HepG2 (cell line): ENCODE data around the gene GPN1. TPM values are rescaled to one million over a fixed set of nuclear protein-coding genes. Genes with fewer than 3 reads are reported as not detected.

Source experiments
- ATF1 ChIP-seq: IDR thresholded peaks from 2 replicates; pipeline ENCODE4 v1.6.1; 2016; ENCODE audit warnings: mild to moderate bottlenecking, control low read depth
- ATM ChIP-seq: fragments of 450-650 bp; IDR thresholded peaks from 2 replicates; pipeline ENCODE4 v1.7.1; 2017; ENCODE audit warnings: mild to moderate bottlenecking, borderline replicate concordance
- CHCHD3 ChIP-seq: sonication (generic); formaldehyde crosslinking; IDR thresholded peaks from 2 replicates; pipeline ENCODE4 v1.8.0; 2022; ENCODE audit warnings: mild to moderate bottlenecking, missing genetic modification reagents, moderate library complexity
- HMGXB4 ChIP-seq, 2 experiments: sonication (generic) in 1 of 2; formaldehyde crosslinking in 1 of 2; IDR thresholded peaks; 2 replicates each; pipeline versions ENCODE4 v1.4.0 to v1.6.1; 2018 to 2020; ENCODE audit warnings: missing genetic modification reagents in 2 of 2, borderline replicate concordance in 1 of 2, low read depth in 1 of 2, mild to moderate bottlenecking in 1 of 2, missing biosample characterization in 1 of 2
- NONO ChIP-seq, 2 experiments: fragments of 450-650 bp in 1 of 2; sonication (generic) in 1 of 2; formaldehyde crosslinking in 1 of 2; IDR thresholded peaks in 1 of 2; conservative IDR thresholded peaks in 1 of 2; 2 replicates each; pipeline versions ENCODE4 v1.6.1 to v1.8.0; 2017 to 2022; ENCODE audit warnings: mild to moderate bottlenecking in 1 of 2, missing genetic modification reagents in 1 of 2, moderate library complexity in 1 of 2
- PRPF4 ChIP-seq: fragments of 200-400 bp; formaldehyde crosslinking; IDR thresholded peaks from 2 replicates; pipeline ENCODE4 v1.6.1; 2016; ENCODE audit warnings: low read length, low read depth; ENCODE audit not compliant: poor library complexity, severe bottlenecking
- RXRB ChIP-seq: IDR thresholded peaks from 2 replicates; pipeline ENCODE4 v1.6.1; 2016; ENCODE audit warnings: borderline replicate concordance, missing genetic modification reagents, missing compliant biosample characterization
- SIX4 ChIP-seq: sonication (generic); formaldehyde crosslinking; IDR thresholded peaks from 2 replicates; pipeline ENCODE4 v1.4.0; 2020; ENCODE audit warnings: missing genetic modification reagents
- TEAD3 ChIP-seq: optimal IDR thresholded peaks from 2 replicates; pipeline ENCODE3; 2016; ENCODE audit warnings: borderline replicate concordance
- TFAP4 ChIP-seq: sonication (generic); IDR thresholded peaks from 2 replicates; pipeline ENCODE4 v1.6.1; 2016; ENCODE audit warnings: low read depth, borderline replicate concordance
- ZFY ChIP-seq: sonication (generic); formaldehyde crosslinking; IDR thresholded peaks from 2 replicates; pipeline ENCODE4 v1.4.0; 2020; ENCODE audit warnings: missing genetic modification reagents
- ZHX2 ChIP-seq, 2 experiments: sonication (generic) in 1 of 2; formaldehyde crosslinking in 1 of 2; IDR thresholded peaks; 2 replicates each; pipeline versions ENCODE4 v1.6.1 to v1.9.0; 2014 to 2022; ENCODE audit warnings: antibody characterized with exemption in 1 of 2, borderline replicate concordance in 1 of 2, inconsistent platforms in 1 of 2, low read depth in 1 of 2, missing genetic modification reagents in 1 of 2
- ZNF343 ChIP-seq: sonication (generic); formaldehyde crosslinking; IDR thresholded peaks from 2 replicates; pipeline ENCODE4 v1.4.0; 2020; ENCODE audit warnings: mild to moderate bottlenecking, missing genetic modification reagents
- ZNF550 ChIP-seq: sonication (generic); formaldehyde crosslinking; IDR thresholded peaks from 2 replicates; pipeline ENCODE4 v1.4.0; 2020; ENCODE audit warnings: mild to moderate bottlenecking, missing genetic modification reagents, borderline replicate concordance
- ZNF563 ChIP-seq: sonication (generic); formaldehyde crosslinking; IDR thresholded peaks from 2 replicates; pipeline ENCODE4 v1.8.0; 2022; ENCODE audit warnings: mild to moderate bottlenecking, moderate library complexity, missing genetic modification reagents
- ZNF670 ChIP-seq: sonication (generic); formaldehyde crosslinking; IDR thresholded peaks from 2 replicates; pipeline ENCODE4 v1.8.0; 2022; ENCODE audit warnings: mild to moderate bottlenecking, missing genetic modification reagents, borderline replicate concordance
- ZNF780A ChIP-seq: sonication (generic); formaldehyde crosslinking; IDR thresholded peaks from 2 replicates; pipeline ENCODE4 v1.8.0; 2022; ENCODE audit warnings: mild to moderate bottlenecking, missing genetic modification reagents, moderate library complexity
- ZSCAN12 ChIP-seq: sonication (generic); formaldehyde crosslinking; IDR thresholded peaks from 2 replicates; pipeline ENCODE4 v1.9.0; 2021; ENCODE audit warnings: mild to moderate bottlenecking, missing genetic modification reagents
- ZZZ3 ChIP-seq: sonication (generic); formaldehyde crosslinking; IDR thresholded peaks from 2 replicates; pipeline ENCODE4 v1.4.0; 2020; ENCODE audit warnings: missing genetic modification reagents, mild to moderate bottlenecking, borderline replicate concordance
- polyA plus RNA-seq, 8 experiments: library from polyadenylated mRNA; depleted of rRNA in 3 of 8; stranded (reverse) in 7 of 8; unstranded in 1 of 8; fragments of >200 nt; fragmentation: Illumina TruSeq in 4 of 8; extraction: Trizol in 4 of 8; gene quantifications; 2 replicates each; pipeline versions ENCODE4 v1.2.1 to v1.2.3, GENCODE V29; 2011 to 2016; ENCODE audit warnings: low read depth in 4 of 8, missing spikeins in 1 of 8, mixed read lengths in 1 of 8; ENCODE audit not compliant: insufficient read depth in 1 of 8
- total RNA-seq, 5 experiments: library from RNA; depleted of rRNA; stranded (reverse); fragments of >200 nt; fragmentation: Illumina TruSeq; extraction: Trizol; gene quantifications; 2 replicates each; pipeline ENCODE4 v1.2.3, GENCODE V29; 2016; ENCODE audit warnings: low read depth in 1 of 5

The GPN1 gene
- total and polyA plus RNA-seq, 2 of the 13 experiments (the other 11 are each of a cell fraction or from before 2014, with no cell fraction given), result 54.5 to 62.7 TPM

- peak; percentile 81 for TF ChIP-seq ZHX2 (IDR thresholded peaks at IDR 0.05; ENCODE audit: low read depth)
- TF ChIP-seq ZHX2 (CRISPR knock-in tag; IDR thresholded peaks at IDR 0.05; ENCODE audit: borderline replicate concordance), result peak; percentile 91
- peak; percentile 71; the same call in 1 of the 2 replicates for TF ChIP-seq ZNF563 (CRISPR knock-in tag)
- TF ChIP-seq ZNF670 (CRISPR knock-in tag), result peak; percentile 98
- TF ChIP-seq HMGXB4 (CRISPR knock-in tag; IDR thresholded peaks at IDR 0.05; ENCODE audit: borderline replicate concordance in 1 of 2, low read depth in 1 of 2), result peak; percentile 97
- peak; percentile 55; the same call in 1 of the 2 replicates for TF ChIP-seq ZSCAN12 (CRISPR knock-in tag)
- peak; percentile 30; the same call in 1 of the 2 replicates for TF ChIP-seq ZNF343 (CRISPR knock-in tag)
- TF ChIP-seq RXRB, result peak; percentile 76
- TF ChIP-seq ZNF780A, result 0 out of 2 replicates have a peak, but pooled peaks have one; percentile 27
- TF ChIP-seq ZZZ3 (CRISPR knock-in tag), result peak; percentile 94; the same call in 1 of the 2 replicates
- TF ChIP-seq TFAP4, result no peak; the same call in 1 of the 2 replicates
- peak; percentile 73 for TF ChIP-seq TEAD3 (CRISPR knock-in tag)
- TF ChIP-seq ZNF550 (CRISPR knock-in tag), result no peak
- peak; percentile 89 for TF ChIP-seq ZFY (CRISPR knock-in tag)
- peak; percentile 91 for TF ChIP-seq ATF1 (CRISPR knock-in tag)
- peak; percentile 62 for TF ChIP-seq PRPF4
- TF ChIP-seq CHCHD3 (CRISPR knock-in tag), result peak; percentile 94
- no peak for TF ChIP-seq NONO (IDR thresholded peaks at IDR 0.05)
- TF ChIP-seq NONO (CRISPR knock-in tag; conservative IDR thresholded peaks at IDR 0.05), result peak; percentile 88
- no peak; the same call in 1 of the 2 replicates for TF ChIP-seq SIX4
- no peak for TF ChIP-seq ATM
Measured at GRCh38 chr2:27663285-27664153, 34.7 kb downstream of the GPN1 start, which contains the start of the genes SLC4A1AP and SUPT7L (continued).
